ENCODE results near the gene FAM136A. TPM values are rescaled to one million over a fixed set of nuclear protein-coding genes. Genes with fewer than 3 reads are reported as not detected.

Gene FAM136A
- polyA plus RNA-seq, 1 donor, result 71.0 TPM

DNA sequence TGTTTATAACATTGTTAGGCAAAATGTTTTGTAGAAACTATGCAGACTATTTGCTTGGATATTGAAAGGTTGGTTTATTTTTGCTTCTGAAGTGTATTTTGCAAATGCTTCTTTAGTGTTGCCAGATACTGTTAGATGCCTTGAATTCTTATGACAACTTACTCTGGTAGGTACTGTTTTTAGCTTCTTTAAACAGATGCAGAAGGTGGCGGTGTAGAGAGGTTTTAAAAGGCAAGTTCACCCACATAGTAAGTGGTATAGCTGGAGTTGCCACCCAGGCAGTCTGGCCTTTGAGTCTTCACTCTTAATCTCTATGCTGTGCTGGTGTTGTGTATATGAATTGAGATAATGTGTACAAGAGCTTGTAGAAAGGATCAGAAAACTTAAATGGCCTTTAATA is 40.4 kb downstream of the FAM136A start:
- H3K27ac ChIP-seq (ENCODE audit: low read length), result no peak overlapping the region

DNA sequence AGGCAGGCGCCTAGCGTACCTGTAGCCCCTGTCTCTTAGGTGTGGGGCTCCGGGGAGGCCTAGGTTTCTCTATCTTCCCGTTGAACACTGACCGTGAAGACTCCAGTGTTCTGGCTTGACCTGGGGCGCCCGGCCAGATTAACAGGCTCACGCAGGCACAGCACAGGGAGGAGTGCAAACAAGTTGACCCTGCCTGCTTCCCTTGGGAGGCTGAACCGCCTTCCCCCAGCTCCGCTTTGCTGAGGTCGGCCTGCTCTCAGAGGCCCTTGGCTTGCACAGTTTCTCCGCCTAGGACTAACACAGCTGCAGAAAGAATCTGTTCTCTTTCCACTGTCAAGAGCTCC is 43.4 kb downstream of the FAM136A start:
- WGBS (ENCODE audit: insufficient coverage, low lambda C conversion rate), result no CpG with 5 or more reads among the region's 12 CpGs
- peaks cover 6% of the 10 kb centered on the region for H3K4me1 ChIP-seq (ENCODE audit: control insufficient read depth, insufficient read depth, low read length)

More for the DNA sequence above, 40.4 kb downstream of the FAM136A start:
- H3K27me3 ChIP-seq (ENCODE audit: control insufficient read depth, insufficient read depth, low read length), result no peaks in the 10 kb centered on the region
- H3K4me1 ChIP-seq (ENCODE audit: control insufficient read depth, insufficient read depth, low read length), result peaks cover 6% of the 10 kb centered on the region
- no CpG with 5 or more reads among the region's 1 CpG for WGBS (ENCODE audit: insufficient coverage, low lambda C conversion rate)
- H3K36me3 ChIP-seq (ENCODE audit: control insufficient read depth, insufficient read depth, low read length), result peaks cover 35% of the 10 kb centered on the region
- no peak overlapping the region for H3K4me3 ChIP-seq (ENCODE audit: low read length)
- no peaks in the 10 kb centered on the region for H3K9me3 ChIP-seq (ENCODE audit: control insufficient read depth, low read depth, low read length)
- no peak for DNase-seq

DNA sequence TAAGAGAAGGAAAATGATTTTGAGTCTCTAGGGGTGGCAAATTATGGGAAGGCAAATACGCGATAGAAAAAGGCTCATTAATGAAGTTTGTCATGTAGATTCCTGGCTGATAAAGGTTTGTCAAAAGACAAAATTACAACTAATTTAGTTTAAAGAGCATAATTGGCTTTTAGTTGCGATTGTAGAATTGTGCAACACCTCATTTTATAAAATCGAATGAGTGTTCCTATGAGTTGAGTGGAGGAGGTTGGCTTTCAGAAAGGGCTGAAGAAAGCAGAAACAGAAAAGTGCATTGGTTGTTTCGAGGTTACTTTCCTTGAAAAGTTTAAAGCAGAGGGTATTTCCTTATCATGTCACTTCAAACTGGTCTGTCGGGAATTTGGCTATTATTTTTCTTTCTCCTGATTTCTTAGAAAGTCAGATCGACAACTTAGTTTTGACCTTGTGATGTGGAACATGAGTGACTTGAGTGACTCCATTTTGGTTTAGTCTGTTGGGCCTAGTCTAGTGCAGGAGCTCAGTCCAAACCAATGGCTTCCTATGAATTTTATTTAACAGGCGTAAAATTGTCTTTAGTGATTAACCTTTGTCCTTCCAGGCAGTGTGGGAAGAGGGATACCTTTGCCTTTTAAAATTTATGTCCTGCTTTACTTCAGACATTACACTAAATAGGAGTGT is 46.1 kb downstream of the FAM136A start:
- Histone ChIP-seq H3K36me3 (ENCODE audit: control insufficient read depth, insufficient read depth, low read length) (peaks cover 12% of the 10 kb centered on the region), H3K27me3 (ENCODE audit: control insufficient read depth, insufficient read depth, low read length) (no peaks in the 10 kb centered on the region), H3K4me1 (ENCODE audit: control insufficient read depth, insufficient read depth, low read length) (peaks cover 6% of the 10 kb centered on the region), H3K27ac (ENCODE audit: low read length) (no peak overlapping the region), H3K9me3 (ENCODE audit: control insufficient read depth, low read depth, low read length) (no peaks in the 10 kb centered on the region), H3K4me3 (ENCODE audit: low read length) (no peak overlapping the region)
- DNase-seq, result no peak
- 100% methylated on average over 4 of the region's 8 CpGs for WGBS (ENCODE audit: insufficient coverage, low lambda C conversion rate)

More for the DNA sequence above, 43.4 kb downstream of the FAM136A start:
- peak; percentile 21 to 71 for DNase-seq
- H3K36me3 ChIP-seq (ENCODE audit: control insufficient read depth, insufficient read depth, low read length), result peaks cover 21% of the 10 kb centered on the region
- no peaks in the 10 kb centered on the region for H3K9me3 ChIP-seq (ENCODE audit: control insufficient read depth, low read depth, low read length)
- peak overlapping the region; percentile 88 for H3K27ac ChIP-seq (ENCODE audit: low read length)
- H3K4me3 ChIP-seq (ENCODE audit: low read length), result peak overlapping the region; percentile 73
- no peaks in the 10 kb centered on the region for H3K27me3 ChIP-seq (ENCODE audit: control insufficient read depth, insufficient read depth, low read length)

DNA sequence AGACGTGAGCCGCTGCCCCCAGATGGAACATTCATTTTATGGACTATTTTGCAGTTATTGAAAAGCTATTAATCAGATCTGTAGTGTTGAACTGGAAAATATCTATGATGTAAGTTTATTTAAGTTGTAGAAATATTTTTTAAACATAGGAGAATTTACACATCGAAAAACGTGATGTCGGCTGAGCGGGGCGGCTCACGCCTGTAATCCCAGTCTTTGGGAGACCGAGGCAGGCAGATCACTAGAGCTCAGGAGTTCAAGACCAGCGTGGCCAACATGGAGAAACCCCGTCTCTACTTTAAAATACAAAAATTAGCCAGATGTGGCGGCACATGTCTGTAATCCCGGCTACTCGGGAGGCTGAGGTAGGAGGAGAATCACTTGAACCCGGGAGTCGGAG is 51.4 kb downstream of the FAM136A start:
- Histone ChIP-seq H3K4me3 (ENCODE audit: low read length) (no peak overlapping the region), H3K4me1 (ENCODE audit: control insufficient read depth, insufficient read depth, low read length) (peaks cover 2% of the 10 kb centered on the region), H3K27ac (ENCODE audit: low read length) (no peak overlapping the region), H3K36me3 (ENCODE audit: control insufficient read depth, insufficient read depth, low read length) (no peaks in the 10 kb centered on the region), H3K27me3 (ENCODE audit: control insufficient read depth, insufficient read depth, low read length) (no peaks in the 10 kb centered on the region), H3K9me3 (ENCODE audit: control insufficient read depth, low read depth, low read length) (no peaks in the 10 kb centered on the region)
- 100% methylated on average over 4 of the region's 16 CpGs for WGBS (ENCODE audit: insufficient coverage, low lambda C conversion rate)
- no peak for DNase-seq

DNA sequence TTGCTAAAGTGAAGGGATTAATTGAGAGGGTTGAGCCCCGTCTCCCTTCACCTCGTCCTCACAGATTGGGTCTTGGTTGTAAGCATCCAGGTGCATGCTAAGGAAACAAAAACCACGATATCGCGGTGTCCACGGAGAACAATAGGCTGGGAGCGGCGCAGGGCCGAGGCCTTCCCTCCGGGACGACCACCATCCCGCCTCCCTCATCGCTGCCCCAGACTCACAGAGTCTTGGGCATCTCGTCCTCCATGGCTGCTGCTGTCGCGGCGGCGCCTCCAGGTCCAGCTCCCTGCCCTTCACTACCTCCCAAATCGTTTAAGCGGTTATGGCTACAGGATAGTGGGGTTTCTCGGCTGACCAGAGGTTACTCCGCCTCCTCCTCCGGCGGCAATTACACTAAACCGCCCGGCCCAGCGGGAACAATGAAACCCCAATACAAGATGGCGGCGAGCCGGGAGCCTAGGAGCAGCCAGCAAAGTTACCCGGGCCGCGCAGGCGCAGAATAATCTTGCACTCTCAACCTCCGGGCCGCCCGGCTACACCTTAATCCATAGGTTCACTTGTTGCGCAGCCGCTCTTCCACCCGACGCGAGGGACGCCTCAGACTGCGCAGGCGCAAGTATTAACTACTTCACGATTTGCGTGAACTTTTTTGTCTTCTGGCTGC is 53.6 kb downstream of the FAM136A start, which contains the start of gene TIA1:
Gene TIA1, minus strand, starts transcription at position 448 of the 667 bp plus-strand sequence. Its CDS starts 198 bp downstream, at position 250.
- Histone ChIP-seq H3K27ac (ENCODE audit: low read length) (peak within 1 kb of the TSS; percentile 95), H3K4me1 (ENCODE audit: control insufficient read depth, insufficient read depth, low read length) (peaks cover 2% of the 10 kb centered on the region), H3K4me3 (ENCODE audit: low read length) (peak within 1 kb of the TSS; percentile 80), H3K36me3 (ENCODE audit: control insufficient read depth, insufficient read depth, low read length) (no peaks in the 10 kb centered on the region), H3K9me3 (ENCODE audit: control insufficient read depth, low read depth, low read length) (no peaks in the 10 kb centered on the region), H3K27me3 (ENCODE audit: control insufficient read depth, insufficient read depth, low read length) (no peaks in the 10 kb centered on the region)
- peak; percentile 98 to 99 for DNase-seq
- WGBS (ENCODE audit: insufficient coverage, low lambda C conversion rate), result no CpG with 5 or more reads among the region's 47 CpGs

DNA sequence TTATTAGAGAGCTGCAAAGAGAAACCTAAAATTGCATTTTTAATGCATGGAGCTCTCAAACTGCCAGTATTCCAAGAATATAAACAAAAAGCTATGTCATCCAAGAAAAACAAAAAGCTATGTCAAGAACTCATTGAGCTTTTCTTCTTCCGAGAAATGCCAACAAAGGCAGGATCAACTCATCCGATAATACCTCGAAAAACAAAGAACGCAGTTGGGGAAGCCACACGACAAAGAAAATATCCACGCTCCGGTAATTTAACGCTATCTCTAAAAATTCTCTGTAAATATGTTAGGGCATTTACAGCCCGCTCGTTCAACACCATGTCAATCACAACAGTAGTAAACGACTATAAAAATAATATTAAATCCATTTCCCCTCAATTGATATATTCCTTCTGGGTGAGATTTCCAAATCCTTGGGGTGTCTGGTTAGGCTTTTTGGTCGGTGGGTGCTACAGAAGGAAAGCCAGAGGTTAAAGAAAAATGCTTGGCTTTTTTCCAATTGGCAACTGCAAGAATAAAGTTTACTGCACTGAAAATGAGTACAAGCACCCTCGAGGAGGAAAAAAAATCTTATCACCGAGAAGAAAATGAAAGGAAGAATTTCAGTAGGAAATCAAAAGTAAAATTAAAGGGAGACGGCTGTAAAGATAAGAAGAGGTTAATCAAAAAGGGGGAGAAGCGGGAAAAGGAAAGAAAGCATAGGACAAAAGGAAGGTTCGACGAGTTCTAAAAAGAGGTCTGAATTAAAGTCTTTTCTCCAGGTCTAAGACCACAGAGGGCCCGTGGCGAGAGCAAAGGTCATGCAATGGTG is 54.3 kb downstream of the FAM136A start:
- Histone ChIP-seq H3K4me1 (ENCODE audit: control insufficient read depth, insufficient read depth, low read length) (peaks cover 2% of the 10 kb centered on the region), H3K27me3 (ENCODE audit: control insufficient read depth, insufficient read depth, low read length) (no peaks in the 10 kb centered on the region), H3K4me3 (ENCODE audit: low read length) (peak overlapping the region; percentile 80), H3K9me3 (ENCODE audit: control insufficient read depth, low read depth, low read length) (no peaks in the 10 kb centered on the region), H3K27ac (ENCODE audit: low read length) (peak overlapping the region; percentile 95), H3K36me3 (ENCODE audit: control insufficient read depth, insufficient read depth, low read length) (peaks cover 3% of the 10 kb centered on the region)
- peak; percentile 14 to 30 for DNase-seq
- WGBS (ENCODE audit: insufficient coverage, low lambda C conversion rate), result 0% methylated on average over 9 of the region's 20 CpGs

Other genes with a start within 250 kb of the FAM136A start
- gene PCBP1, start 214.6 kb downstream of the FAM136A start, polyA plus RNA-seq, result 298 TPM
- 11.3 TPM for gene C2orf42, start 111.0 kb downstream of the FAM136A start, polyA plus RNA-seq
- gene TIA1, start 53.4 kb downstream of the FAM136A start, polyA plus RNA-seq, result 211 TPM
- 65.7 TPM for gene PCYOX1, start 43.9 kb downstream of the FAM136A start, polyA plus RNA-seq
- gene SNRPG, start 8.3 kb downstream of the FAM136A start, polyA plus RNA-seq, result 78.0 TPM

All from large intestine (tissue), 3 donors.